Dedifferentiated amniotic fluid mesenchymal stem cell (primary cell): ENCODE data around the gene PLA2G5.

Experiments used
- DNase-seq: peaks from one replicate; pipeline ENCODE4 v3.0.0-alpha.2; 2016; ENCODE audit errors: extremely low spot score

The PLA2G5 gene

GRCh38 chr1:20090119-20090518 is 20.1 kb downstream of the PLA2G5 start:
- no peak for DNase-seq

GRCh38 chr1:20090641-20091040 is 20.6 kb downstream of the PLA2G5 start:
- DNase-seq: no peak

- DNase-seq: no peak
Observed at GRCh38 chr1:20093303-20093702, 23.3 kb downstream of the PLA2G5 start.

GRCh38 chr1:20093940-20094391 is 24.0 kb downstream of the PLA2G5 start:
- no peak for DNase-seq

- no peak for DNase-seq
Observed at GRCh38 chr1:20095564-20096434, 25.8 kb downstream of the PLA2G5 start.

GRCh38 chr1:20096840-20097447 is 26.9 kb downstream of the PLA2G5 start:
- no peak for DNase-seq

GRCh38 chr1:20099533-20099932 is 29.5 kb downstream of the PLA2G5 start:
- DNase-seq: no peak

- no peak for DNase-seq
Observed at GRCh38 chr1:20100632-20101355, 30.8 kb downstream of the PLA2G5 start.

- DNase-seq: no peak
Observed at GRCh38 chr1:20102875-20103274, 32.9 kb downstream of the PLA2G5 start.

- DNase-seq: no peak
Observed at GRCh38 chr1:20105856-20106255, 35.9 kb downstream of the PLA2G5 start.

GRCh38 chr1:20107351-20107750 is 37.4 kb downstream of the PLA2G5 start:
- no peak for DNase-seq

GRCh38 chr1:20107796-20108195 is 37.8 kb downstream of the PLA2G5 start:
- no peak for DNase-seq

- no peak for DNase-seq
Observed at GRCh38 chr1:20108366-20109123, 38.6 kb downstream of the PLA2G5 start.

- DNase-seq: no peak
Observed at GRCh38 chr1:20109223-20109856, 39.3 kb downstream of the PLA2G5 start.

- DNase-seq: no peak
Observed at GRCh38 chr1:20110679-20111078, 40.7 kb downstream of the PLA2G5 start.

GRCh38 chr1:20111452-20111851 is 41.5 kb downstream of the PLA2G5 start:
- no peak for DNase-seq

GRCh38 chr1:20112279-20113000 is 42.4 kb downstream of the PLA2G5 start:
- DNase-seq: no peak

- no peak for DNase-seq
Observed at GRCh38 chr1:20114021-20114648, 44.1 kb downstream of the PLA2G5 start.

GRCh38 chr1:20115479-20115878 is 45.5 kb downstream of the PLA2G5 start:
- no peak for DNase-seq

GRCh38 chr1:20115916-20116315 is 45.9 kb downstream of the PLA2G5 start:
- DNase-seq: no peak
